ENCODE results near the gene RGS12.

GRCh38 chr4:3243136-3243780 lies 49.6 kb upstream of the RGS12 start:
- no peak for TF ChIP-seq CTCF (IDR thresholded peaks at IDR 0.05; ENCODE audit: low read length)
- no peak for TF ChIP-seq EZH2 (IDR thresholded peaks at IDR 0.05; ENCODE audit: borderline replicate concordance, low read length)

Measured in OCI-LY1 (cell line).